Subcutaneous adipose tissue (tissue), 4 donors: Measurements from ENCODE around the gene GAS2L3. TPM values are rescaled to one million over a fixed set of nuclear protein-coding genes. Genes with fewer than 3 reads are reported as not detected.

Experiments used
- CTCF ChIP-seq: fragments of 450-650 bp; IDR thresholded peaks from one replicate; pipeline ENCODE4 v1.5.1; 2016; ENCODE audit warnings: low read depth, mild to moderate bottlenecking, control low read depth, antibody characterized with exemption, moderate library complexity
- small RNA-seq: library from RNA; depleted of rRNA; stranded (forward); fragments of <200 nt; gene quantifications from one replicate; pipeline ENCODE3, GENCODE V24; 2016
- total RNA-seq, 4 donors: library from RNA; depleted of rRNA; stranded (reverse); fragments of >200 nt; gene quantifications; one replicate each; pipeline ENCODE4 v1.1.0, GENCODE V29; 2016

Gene GAS2L3
- total RNA-seq, 4 donors from 2014 or later = 4.0 to 27.0 (median 11.0) TPM

GRCh38 chr12:100668945-100669536 is 95.6 kb downstream of the GAS2L3 start:
- no peak for TF ChIP-seq CTCF

GRCh38 chr12:100669922-100670321 is 96.4 kb downstream of the GAS2L3 start:
- no peak for TF ChIP-seq CTCF

- no peak for TF ChIP-seq CTCF
Observed at GRCh38 chr12:100671396-100672074, 98.1 kb downstream of the GAS2L3 start.

GRCh38 chr12:100672075-100672592 is 98.7 kb downstream of the GAS2L3 start:
- TF ChIP-seq CTCF = no peak

GRCh38 chr12:100674036-100674888 is 100.8 kb downstream of the GAS2L3 start:
- TF ChIP-seq CTCF = no peak

Small RNA genes within 50 kb of the gene (small RNA-seq; reads per million reads assigned to genes)
- not detected for gene AC010200.2

Other genes starting within 250 kb of the GAS2L3 start
- gene SLC17A8, start 216.6 kb upstream of the GAS2L3 start, total RNA-seq = under 1 TPM in 1 of 4 donors, not detected in 3; 0.17 TPM
- not detected for gene NR1H4, start 99.8 kb upstream of the GAS2L3 start, total RNA-seq
- gene ANO4, start 221.1 kb downstream of the GAS2L3 start, total RNA-seq = under 1 TPM in 2 of 4 donors, not detected in 2; 0.22 to 0.82 TPM